Body of pancreas (tissue), 4 donors: ENCODE measurements around the gene HARBI1.

Experiments
- CTCF ChIP-seq, 7 experiments: fragments of 450-650 bp in 4 of 7; fragments of 200-600 bp in 3 of 7; sonication (generic) in 3 of 7; IDR thresholded peaks; one replicate each; pipeline ENCODE4 v1.5.1; 2016 to 2019; ENCODE audit warnings: antibody characterized with exemption in 7 of 7
- POLR2A ChIP-seq, 3 donors: fragments of 450-650 bp; IDR thresholded peaks; one replicate each; pipeline ENCODE4 v1.6.1; 2016; ENCODE audit warnings: antibody characterized with exemption in 3 of 3, mild to moderate bottlenecking in 2 of 3

- no peak for TF ChIP-seq CTCF (IDR thresholded peaks at IDR 0.05)
- no peak for TF ChIP-seq POLR2A (IDR thresholded peaks at IDR 0.05)
Observed at GRCh38 chr11:46618837-46619236, 1.8 kb upstream of the HARBI1 start.
